Activated CD4-positive, alpha-beta T cell treated with anti-CD3 and anti-CD28 coated beads, Interleukin-2, amount 50 U/mL, for 16 hours (primary cell): ENCODE data around the gene MATN3.
A peak's percentile ranks its signal among the peaks of the same experiment; 100 is the strongest.

Experiments
- DNase-seq: peaks from one replicate; pipeline ENCODE4 v3.0.0-alpha.2; 2020

MATN3 gene

GRCh38 chr2:20035955-20036666, 23.6 kb upstream of the MATN3 start:
- no peak for DNase-seq

GRCh38 chr2:20034821-20035220, 22.4 kb upstream of the MATN3 start:
- no peak for DNase-seq

GRCh38 chr2:20034218-20034617, 21.8 kb upstream of the MATN3 start:
- no peak for DNase-seq

GRCh38 chr2:20033322-20033721, 20.9 kb upstream of the MATN3 start:
- no peak for DNase-seq

GRCh38 chr2:20030224-20030623, 17.8 kb upstream of the MATN3 start:
- no peak for DNase-seq

GRCh38 chr2:20027705-20028434, 15.4 kb upstream of the MATN3 start:
- no peak for DNase-seq

GRCh38 chr2:20027260-20027677, 14.8 kb upstream of the MATN3 start:
- no peak for DNase-seq

- no peak for DNase-seq
Measured at GRCh38 chr2:20025065-20025786, 12.8 kb upstream of the MATN3 start.

- DNase-seq: no peak
Measured at GRCh38 chr2:20023688-20024087, 11.2 kb upstream of the MATN3 start.

- DNase-seq: no peak
Measured at GRCh38 chr2:20021405-20022009, 9.0 kb upstream of the MATN3 start.

- DNase-seq: no peak
Measured at GRCh38 chr2:20019747-20020146, 7.3 kb upstream of the MATN3 start.

GRCh38 chr2:20018601-20019152, 6.2 kb upstream of the MATN3 start:
- no peak for DNase-seq

GRCh38 chr2:20016346-20016745, 3.9 kb upstream of the MATN3 start:
- no peak for DNase-seq

- DNase-seq: peak; percentile 35
Measured at GRCh38 chr2:20015482-20016083, 3.1 kb upstream of the MATN3 start.

GRCh38 chr2:20013126-20013849, 820 bp upstream of the MATN3 start:
- no peak for DNase-seq

GRCh38 chr2:20012032-20012281, 511 bp downstream of the MATN3 start:
- DNase-seq: no peak

- DNase-seq: no peak
Measured at GRCh38 chr2:20011276-20012031, 1.0 kb downstream of the MATN3 start.

- no peak for DNase-seq
Measured at GRCh38 chr2:20008703-20009102, 3.8 kb downstream of the MATN3 start.

- no peak for DNase-seq
Measured at GRCh38 chr2:20005891-20006470, 6.5 kb downstream of the MATN3 start.

GRCh38 chr2:20005067-20005627, 7.3 kb downstream of the MATN3 start:
- DNase-seq: no peak

GRCh38 chr2:20001361-20001863, 11.1 kb downstream of the MATN3 start:
- no peak for DNase-seq
